HK-2 (cell line): Measurements from ENCODE around the gene LHPP.

Source experiments
- DNase-seq: peaks from one replicate; pipeline ENCODE4 v3.0.0-alpha.2; 2018; ENCODE audit not compliant: unreplicated experiment

Gene LHPP

GRCh38 chr10:124521429-124521871 lies 59.8 kb downstream of the LHPP start:
- DNase-seq: no peak

DNA sequence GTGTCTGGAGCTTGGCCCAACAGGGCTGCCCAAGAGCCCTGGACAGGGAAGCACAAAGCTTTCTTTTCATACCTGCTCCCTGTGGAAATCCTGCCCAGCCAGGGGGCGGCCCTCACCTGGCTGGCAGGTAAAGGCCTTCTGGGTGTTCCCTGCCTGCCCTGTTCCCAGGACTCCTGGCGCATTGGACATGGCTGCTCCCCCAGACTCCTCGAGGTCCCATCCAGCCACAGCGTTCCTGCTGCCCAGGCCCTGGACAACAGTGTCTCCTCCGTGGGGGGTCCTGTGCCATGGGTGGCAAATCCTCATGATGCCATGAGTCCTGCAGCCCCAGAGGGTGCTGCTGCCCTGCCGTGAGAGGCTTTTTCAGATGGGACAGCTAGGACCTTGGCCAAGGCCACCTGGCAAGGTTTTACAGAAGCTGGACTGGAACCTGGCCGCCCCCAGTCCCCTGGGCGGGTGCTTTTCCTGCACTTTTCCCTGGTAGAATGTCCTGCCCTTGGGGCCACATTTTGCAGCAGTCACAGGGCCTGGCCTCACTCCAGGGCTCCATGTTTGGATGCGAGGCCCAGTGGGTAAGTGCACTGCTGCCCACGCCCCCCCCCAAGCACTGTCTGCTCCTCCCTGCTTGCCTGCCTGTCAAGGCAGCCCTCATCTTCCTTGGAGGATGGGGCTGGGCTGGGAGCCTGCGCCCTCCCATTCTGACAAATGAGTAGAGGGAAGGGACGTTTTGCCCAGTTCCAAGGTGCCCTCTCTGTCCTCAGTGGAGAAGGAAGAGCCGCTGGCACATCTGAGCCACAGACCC lies 60.7 kb downstream of the LHPP start:
- no peak for DNase-seq

DNA sequence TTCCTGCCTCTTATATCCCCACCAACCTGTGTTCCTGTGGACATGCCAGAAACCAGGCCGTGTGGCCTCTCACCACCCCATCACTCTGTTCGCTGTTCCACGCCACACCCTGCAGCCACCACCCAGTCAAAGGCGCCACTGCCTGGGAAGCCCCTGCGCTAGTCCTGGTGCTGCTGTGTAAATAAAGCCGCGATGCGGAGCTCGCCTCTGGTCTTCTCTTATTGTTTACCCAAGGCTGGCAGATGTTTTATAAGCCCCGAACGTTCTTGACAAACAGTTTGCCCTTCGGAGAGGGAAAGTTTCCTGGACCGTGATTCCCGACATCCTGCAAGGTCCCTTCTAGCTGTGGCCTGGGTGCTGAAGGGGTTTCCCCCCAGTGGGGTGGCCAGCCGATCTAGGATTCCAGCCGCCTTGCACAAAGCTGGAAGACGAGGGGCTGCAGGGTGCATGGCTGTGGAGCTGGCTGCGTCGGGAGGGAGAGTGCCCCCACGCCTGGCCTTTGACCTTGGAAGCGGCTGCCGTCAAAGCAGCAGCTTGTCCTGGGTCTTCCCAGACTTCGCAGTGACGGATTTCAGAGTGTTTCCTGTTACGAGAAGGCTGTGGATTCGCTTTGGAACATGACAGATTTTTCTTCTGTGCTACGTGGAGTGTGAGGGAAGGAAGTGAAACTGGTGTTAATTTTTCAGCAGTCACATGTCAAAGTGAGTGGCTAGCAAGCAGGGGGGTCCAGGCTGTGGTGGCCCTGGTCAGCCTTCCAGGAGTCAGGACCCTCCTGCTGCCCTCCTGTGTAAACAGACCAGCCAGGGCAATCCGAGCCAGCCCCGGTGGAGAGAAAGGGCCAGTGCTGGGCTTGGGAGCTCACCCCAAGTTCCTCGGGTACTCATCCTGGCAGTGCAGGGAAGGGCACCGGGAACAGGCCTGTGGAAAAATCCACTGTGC lies 61.6 kb downstream of the LHPP start:
- DNase-seq: no peak

GRCh38 chr10:124523901-124524300 lies 62.3 kb downstream of the LHPP start:
- no peak for DNase-seq

DNA sequence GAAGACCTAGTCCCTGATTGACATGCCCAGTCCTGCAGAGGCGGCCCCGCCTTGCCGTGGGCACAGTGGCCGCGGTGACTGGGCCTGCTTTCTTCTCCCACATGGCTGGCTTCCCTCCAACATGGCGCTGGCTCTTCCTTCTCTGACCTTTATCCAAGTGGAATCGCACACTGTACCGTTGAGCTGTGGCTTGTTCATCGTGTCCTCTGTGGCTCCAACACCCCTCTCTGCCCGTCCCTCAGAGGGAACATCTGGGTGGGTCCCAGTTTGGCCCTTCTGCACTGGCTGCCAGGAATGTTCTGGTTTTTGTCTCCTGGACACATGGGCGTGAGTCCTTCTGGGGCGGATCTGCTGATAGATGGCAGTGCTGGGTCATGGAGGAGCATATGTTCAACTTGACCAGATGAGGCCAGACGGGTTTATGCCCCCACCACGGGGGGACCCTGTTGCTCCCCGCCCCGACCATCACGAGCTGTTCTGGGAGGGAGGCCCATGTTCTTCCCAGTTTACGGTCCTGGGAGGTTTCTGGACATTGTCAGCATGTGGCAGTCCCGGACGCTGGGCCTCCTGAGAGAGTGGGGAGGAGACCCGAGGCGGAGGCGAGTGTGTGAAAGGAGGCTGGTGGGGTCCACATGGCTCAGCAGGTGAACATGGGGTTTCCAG lies 63.5 kb downstream of the LHPP start:
- DNase-seq: no peak

- DNase-seq: no peak
Observed at GRCh38 chr10:124525751-124526600, 64.4 kb downstream of the LHPP start.

GRCh38 chr10:124526621-124527267 lies 65.1 kb downstream of the LHPP start:
- no peak for DNase-seq

DNA sequence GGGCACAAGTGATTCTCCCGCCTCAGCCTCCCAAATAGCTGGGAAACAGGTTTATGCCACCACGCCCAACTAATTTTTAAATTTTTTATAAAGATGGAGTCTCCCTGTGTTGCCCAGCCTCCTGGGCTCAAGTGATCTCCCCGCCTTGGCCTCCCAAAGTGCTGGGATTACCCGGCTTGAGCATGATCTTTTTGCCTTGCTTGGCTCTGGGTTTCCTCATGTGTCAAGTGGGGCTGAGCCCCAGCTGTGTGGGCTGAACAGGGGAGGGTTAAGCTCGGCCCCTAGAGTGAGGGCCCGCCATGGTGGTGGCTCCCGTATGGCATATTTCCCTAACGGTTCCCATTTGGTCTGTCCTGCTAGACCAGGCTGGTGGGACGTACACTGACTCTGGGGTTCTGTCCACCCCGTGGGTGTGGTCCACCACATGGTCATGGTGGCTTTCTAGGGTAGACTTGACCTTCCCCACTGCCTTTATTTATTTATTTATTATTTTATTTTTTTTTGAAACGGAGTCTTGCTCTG lies 66.3 kb downstream of the LHPP start:
- no peak for DNase-seq

GRCh38 chr10:124529661-124530214 lies 68.1 kb downstream of the LHPP start:
- DNase-seq: no peak

DNA sequence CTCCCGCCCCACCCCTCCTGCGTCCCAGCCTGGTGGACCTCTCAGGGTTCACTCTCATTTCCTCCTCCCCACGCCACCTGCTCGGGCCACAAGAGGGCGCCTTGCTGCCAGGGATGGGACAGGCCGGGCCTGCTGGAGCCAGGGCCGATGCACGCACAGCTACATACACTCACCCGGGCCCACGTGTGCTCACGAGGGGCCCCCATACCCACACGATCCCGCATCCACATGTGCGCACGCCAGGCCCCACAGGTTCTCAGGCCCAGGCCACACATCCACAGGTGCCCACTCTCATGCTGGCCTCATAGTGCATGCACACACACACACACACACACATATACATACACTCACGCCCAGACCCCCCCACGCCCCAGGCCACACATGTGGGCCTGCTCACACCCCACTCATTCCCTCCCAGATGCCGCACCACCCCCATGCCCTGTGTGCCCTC lies 68.6 kb downstream of the LHPP start:
- DNase-seq: peak; percentile 92

DNA sequence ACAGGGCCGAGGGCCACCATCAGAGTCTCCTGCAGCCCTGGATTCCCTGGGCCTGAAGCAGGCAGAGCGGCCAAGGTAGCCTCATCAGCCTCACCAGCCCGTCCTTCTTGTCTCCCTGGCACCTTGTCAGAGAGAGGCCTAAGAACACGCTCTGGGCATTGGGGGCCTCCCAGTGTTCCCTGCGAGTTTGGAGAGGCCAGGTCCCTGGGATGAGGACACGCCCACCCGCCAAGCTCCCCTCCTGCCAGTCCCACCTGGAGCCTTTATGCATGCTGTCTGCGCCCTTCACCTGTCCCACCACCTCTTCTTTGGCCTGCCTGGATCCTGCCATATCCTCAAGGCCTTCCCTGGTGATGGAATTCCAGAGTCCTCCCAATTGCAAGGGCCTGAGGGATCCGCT lies 69.2 kb downstream of the LHPP start:
- no peak for DNase-seq

GRCh38 chr10:124532106-124532641 lies 70.6 kb downstream of the LHPP start:
- DNase-seq: no peak

GRCh38 chr10:124532788-124533187 lies 71.2 kb downstream of the LHPP start:
- DNase-seq: no peak

GRCh38 chr10:124533266-124533665 lies 71.6 kb downstream of the LHPP start:
- DNase-seq: no peak

DNA sequence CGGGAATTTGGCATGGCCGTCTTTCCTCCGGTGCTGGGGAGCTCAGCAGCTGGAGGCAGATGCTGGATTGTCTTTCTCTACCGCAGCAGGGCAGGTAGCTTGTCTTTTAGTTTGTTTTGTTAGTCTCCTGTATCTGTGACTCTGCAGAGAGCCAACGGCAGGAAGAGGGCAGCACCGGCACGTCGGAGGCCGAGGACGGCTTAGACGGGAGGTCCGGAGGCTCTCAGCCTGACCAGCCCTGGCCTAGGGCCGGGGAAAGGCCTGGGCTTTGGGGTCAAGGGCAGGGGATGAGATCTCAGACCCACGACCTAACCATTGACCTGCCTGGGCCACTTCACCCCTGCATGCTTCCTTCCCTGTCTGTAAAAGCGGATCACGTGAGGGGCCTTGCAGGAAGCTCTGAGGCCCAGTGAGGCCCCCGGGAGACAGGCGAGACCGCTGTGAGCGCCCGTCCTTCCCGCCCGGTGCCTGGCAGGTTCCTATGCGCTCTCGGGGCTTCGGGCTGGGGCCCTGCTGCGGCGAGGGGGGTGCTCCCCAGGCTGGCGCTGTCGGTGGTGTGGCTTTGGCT lies 72.7 kb downstream of the LHPP start:
- DNase-seq: no peak

- no peak for DNase-seq
Observed at GRCh38 chr10:124534826-124535601, 73.4 kb downstream of the LHPP start.

DNA sequence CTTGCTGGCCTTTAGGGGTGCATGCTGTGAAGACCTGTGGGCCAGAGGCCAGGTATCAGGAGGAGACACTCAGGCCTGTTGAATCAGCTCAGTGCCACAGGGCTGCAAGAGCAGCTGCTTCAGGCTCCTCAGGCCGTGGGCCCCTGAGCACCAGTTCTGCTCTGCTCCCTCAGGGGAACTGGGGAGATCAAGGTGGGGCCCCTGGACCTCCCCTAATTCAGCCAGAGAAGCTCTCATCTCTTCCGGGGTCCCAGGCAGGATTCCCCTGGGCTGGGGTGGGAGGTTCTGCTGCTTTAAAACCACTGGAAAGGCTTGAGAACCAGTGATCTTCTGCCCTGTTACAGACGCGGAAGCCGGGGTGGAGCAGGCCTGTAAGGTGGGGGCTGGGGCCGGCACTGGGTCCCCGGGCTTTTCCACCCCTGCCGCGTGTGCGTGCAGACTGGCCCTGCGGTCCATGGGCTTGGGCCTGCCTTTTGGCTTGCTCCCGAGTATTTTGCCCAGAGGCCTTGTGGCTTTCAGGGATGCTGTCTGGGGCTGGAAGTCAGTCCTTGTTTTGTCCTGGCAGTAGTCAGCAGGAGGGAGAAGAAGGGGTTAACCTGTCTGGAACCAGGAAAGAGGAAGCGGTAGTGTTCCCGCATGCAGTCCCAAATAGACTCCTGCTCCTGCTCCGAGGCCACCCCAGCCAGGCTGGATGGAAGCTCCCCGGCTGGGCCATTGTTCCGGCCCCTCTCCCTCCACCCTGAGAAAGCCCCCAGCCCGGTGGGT lies 74.3 kb downstream of the LHPP start:
- DNase-seq: no peak

DNA sequence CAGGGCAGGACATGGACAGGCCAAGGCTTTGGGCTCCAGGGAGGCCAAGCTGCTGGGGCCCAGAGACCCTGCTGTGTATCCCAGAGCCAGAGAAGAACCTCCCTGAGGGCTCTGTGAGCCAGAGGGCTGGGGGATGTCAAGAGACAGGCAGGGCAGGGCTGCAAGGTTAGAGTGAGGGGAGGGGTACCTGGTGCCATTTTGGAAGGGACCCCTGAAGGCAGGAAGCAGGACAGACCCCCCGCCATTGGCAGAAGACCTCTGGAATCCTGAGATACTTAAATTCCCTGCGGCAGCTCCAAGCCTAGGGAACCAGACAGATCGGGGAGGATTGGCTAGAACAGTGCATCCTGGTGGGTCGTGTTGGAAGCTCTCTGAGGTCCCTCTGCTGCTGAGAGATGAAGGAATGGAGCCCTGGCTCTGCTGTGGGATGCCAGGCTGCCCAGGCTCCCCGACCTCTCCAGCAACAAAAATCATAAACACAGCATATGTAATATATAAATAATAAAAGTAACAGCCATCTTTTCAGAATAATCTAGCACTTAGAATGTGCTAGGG lies 75.0 kb downstream of the LHPP start:
- no peak for DNase-seq
